Hepatocyte (in vitro differentiated cells): Measurements from ENCODE around the gene FBXL7.

Experiments
- CTCF ChIP-seq: fragments of 200-600 bp; sonication (generic); IDR thresholded peaks from 2 replicates; pipeline ENCODE4 v1.5.1; 2016; ENCODE audit warnings: antibody characterized with exemption, mild to moderate bottlenecking; ENCODE audit not compliant: poor library complexity
- EZH2 ChIP-seq: fragments of 200-600 bp; sonication (generic); IDR thresholded peaks from 2 replicates; pipeline ENCODE4 v1.6.1; 2016; ENCODE audit warnings: antibody characterized with exemption, mild to moderate bottlenecking, borderline replicate concordance
- EZH2phosphoT487 ChIP-seq: fragments of 200-600 bp; sonication (generic); IDR thresholded peaks from one replicate; pipeline ENCODE4 v1.6.1; 2018; ENCODE audit warnings: antibody characterized with exemption, mild to moderate bottlenecking, low read depth, moderate library complexity; ENCODE audit not compliant: unreplicated experiment, severe bottlenecking

- TF ChIP-seq CTCF = no peak
- no peak for TF ChIP-seq EZH2phosphoT487
- TF ChIP-seq EZH2 = no peak
Observed at GRCh38 chr5:15946026-15946425, 446.0 kb downstream of the FBXL7 start.
